Cardiac muscle cell (in vitro differentiated cells and primary cell): ENCODE data around the gene GOLGA6L7. TPM values are rescaled to one million over a fixed set of nuclear protein-coding genes. Genes with fewer than 3 reads are reported as not detected.

Experiments
- DNase-seq, 2 donors: peaks; one replicate each; pipeline versions ENCODE4 v3.0.0 to v3.0.0-alpha.2; 2010 to 2017; ENCODE audit warnings: low read depth in 1 of 2, low spot score in 1 of 2
- H3K27ac ChIP-seq: fragments of 200-600 bp; sonication (generic); 2 replicates; pipeline ENCODE4 v1.5.1; 2016
- H3K27me3 ChIP-seq: fragments of 200-600 bp; sonication (generic); 2 replicates; pipeline ENCODE4 v1.6.0; 2016; ENCODE audit warnings: control low read depth
- H3K36me3 ChIP-seq: fragments of 200-600 bp; sonication (generic); 2 replicates; pipeline ENCODE4 v1.5.1; 2016; ENCODE audit warnings: control low read depth
- H3K4me1 ChIP-seq: fragments of 200-600 bp; sonication (generic); 2 replicates; pipeline ENCODE4 v1.8.1; 2017; ENCODE audit warnings: low read depth, mild to moderate bottlenecking, mixed run types
- H3K4me3 ChIP-seq: fragments of 200-600 bp; sonication (generic); 2 replicates; pipeline ENCODE4 v1.5.1; 2016; ENCODE audit warnings: mild to moderate bottlenecking
- H3K9me3 ChIP-seq: fragments of 200-600 bp; sonication (generic); 2 replicates; pipeline ENCODE4 v1.5.1; 2017; ENCODE audit warnings: low read depth, mild to moderate bottlenecking, control low read depth
- CTCF ChIP-seq: IDR thresholded peaks from 2 replicates; pipeline ENCODE4 v1.5.1; 2012; ENCODE audit warnings: low read depth, mild to moderate bottlenecking, low read length
- polyA plus RNA-seq: library from polyadenylated mRNA; unstranded; fragments of >200 nt; fragmentation: Nextera tagmentation; extraction: Ambion mirVana; gene quantifications from 2 replicates; pipeline ENCODE4 v1.2.1, GENCODE V29; 2016
- total RNA-seq: library from RNA; depleted of rRNA; stranded (reverse); fragments of >200 nt; gene quantifications from 2 replicates; pipeline ENCODE4 v1.2.3, GENCODE V29; 2016

Gene GOLGA6L7
- total and polyA plus RNA-seq, 2 experiments from 2014 or later, result 0.59 TPM; not detected in 1

GRCh38 chr15:28885630-28886430, 37.4 kb upstream of the GOLGA6L7 start, which contains the start of gene APBA2:
TSS of gene APBA2 (plus strand) at chr15:28885974. CDS start at chr15:29053885, 167,911 bp downstream.
- H3K27me3 ChIP-seq, result peaks cover 21% of the 10 kb centered on the region
- peak; percentile 8 for TF ChIP-seq CTCF
- H3K27ac ChIP-seq, result no peak within 1 kb of the TSS
- H3K36me3 ChIP-seq, result no peaks in the 10 kb centered on the region
- peak; percentile 59 to 66 for DNase-seq
- no peaks in the 10 kb centered on the region for H3K4me1 ChIP-seq
- no peaks in the 10 kb centered on the region for H3K9me3 ChIP-seq
- H3K4me3 ChIP-seq, result peak within 1 kb of the TSS; percentile 85

- Histone ChIP-seq H3K9me3 (no peaks in the 10 kb centered on the region), H3K27ac (no peak overlapping the region), H3K4me1 (no peaks in the 10 kb centered on the region), H3K27me3 (peaks cover 21% of the 10 kb centered on the region), H3K4me3 (peak overlapping the region; percentile 85), H3K36me3 (no peaks in the 10 kb centered on the region)
- DNase-seq, result peak in 1 of 2 donors; percentile 18
- TF ChIP-seq CTCF, result no peak
Measured at GRCh38 chr15:28885128-28885629, 36.7 kb upstream of the GOLGA6L7 start.

- Histone ChIP-seq H3K27ac (no peak overlapping the region), H3K9me3 (no peaks in the 10 kb centered on the region), H3K4me3 (no peak overlapping the region), H3K36me3 (no peaks in the 10 kb centered on the region), H3K4me1 (no peaks in the 10 kb centered on the region), H3K27me3 (peaks cover 21% of the 10 kb centered on the region)
- TF ChIP-seq CTCF, result no peak
- no peak for DNase-seq
Measured at GRCh38 chr15:28884151-28884940, 35.9 kb upstream of the GOLGA6L7 start.

GRCh38 chr15:28881600-28881999, 33.2 kb upstream of the GOLGA6L7 start:
- Histone ChIP-seq H3K4me1 (no peaks in the 10 kb centered on the region), H3K27me3 (peaks cover 18% of the 10 kb centered on the region), H3K27ac (no peak overlapping the region), H3K4me3 (no peak overlapping the region), H3K9me3 (no peaks in the 10 kb centered on the region), H3K36me3 (no peaks in the 10 kb centered on the region)
- DNase-seq, result no peak
- no peak for TF ChIP-seq CTCF

GRCh38 chr15:28881170-28881569, 32.7 kb upstream of the GOLGA6L7 start:
- peak; percentile 28 to 41 for DNase-seq
- H3K27me3 ChIP-seq, result peaks cover 14% of the 10 kb centered on the region
- H3K36me3 ChIP-seq, result no peaks in the 10 kb centered on the region
- H3K9me3 ChIP-seq, result no peaks in the 10 kb centered on the region
- no peak overlapping the region for H3K27ac ChIP-seq
- peak; percentile 1 for TF ChIP-seq CTCF
- H3K4me1 ChIP-seq, result no peaks in the 10 kb centered on the region
- H3K4me3 ChIP-seq, result no peak overlapping the region
